ENCODE data around the gene PGS1.

The PGS1 gene

GRCh38 chr17:78434455-78435329 lies 56.2 kb downstream of the PGS1 start:
- Histone ChIP-seq H3K9me3 (ENCODE audit: control insufficient read depth in 1 of 2, low read length in 2 of 2) (no peaks in the 10 kb centered on the region), H3K27me3 (ENCODE audit: low read depth, low read length) (no peaks in the 10 kb centered on the region), H3K36me3 (ENCODE audit: control insufficient read depth in 1 of 2, insufficient read depth in 2 of 2, low read length in 2 of 2) (peaks cover 0 to 2% of the 10 kb centered on the region in 2 donors), H3K4me3 (ENCODE audit: low read depth in 1 of 2, low read length in 2 of 2) (no peak overlapping the region), H3K4me1 (ENCODE audit: control insufficient read depth in 1 of 2, insufficient read depth in 2 of 2, low read length in 2 of 2) (peaks cover 0 to 5% of the 10 kb centered on the region in 2 donors), H3K27ac (ENCODE audit: low read length) (no peak overlapping the region)

DNA sequence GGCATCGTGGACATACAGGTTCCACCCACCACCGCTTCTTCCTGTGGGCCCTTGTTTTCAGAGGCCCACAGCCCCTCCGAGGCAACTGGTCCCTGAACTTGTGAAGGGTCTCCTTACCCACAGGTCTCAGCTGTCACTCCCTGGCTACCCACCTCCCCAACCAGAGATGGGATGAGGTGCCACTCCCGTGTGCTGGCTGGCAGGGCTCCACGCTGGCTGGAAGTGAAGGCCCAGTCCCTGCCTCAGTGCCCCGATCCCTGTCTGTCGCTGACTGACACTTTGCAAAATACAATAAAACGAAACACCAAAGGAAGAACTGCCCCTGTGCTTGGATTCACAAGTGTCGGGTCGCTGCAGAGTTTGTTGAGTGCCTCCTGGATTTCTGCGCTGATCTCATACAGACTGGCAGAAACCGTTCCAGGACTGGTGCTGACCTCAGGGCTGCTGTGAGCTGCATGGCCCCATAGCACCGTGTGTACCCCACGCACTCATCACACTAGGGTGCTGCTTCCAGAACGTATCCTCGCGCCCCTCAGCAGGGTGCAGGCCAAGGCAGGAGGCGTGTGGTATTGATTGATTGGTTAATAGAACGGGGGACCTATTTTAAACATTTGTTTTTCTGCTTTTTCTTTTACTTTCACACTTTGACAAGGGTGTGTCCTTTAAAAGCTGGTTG lies 57.0 kb downstream of the PGS1 start:
- Histone ChIP-seq H3K27me3 (ENCODE audit: low read depth, low read length) (no peaks in the 10 kb centered on the region), H3K27ac (ENCODE audit: low read length) (no peak overlapping the region)

GRCh38 chr17:78437508-78438169 lies 59.2 kb downstream of the PGS1 start:
- no peaks in the 10 kb centered on the region for H3K9me3 ChIP-seq (ENCODE audit: control insufficient read depth in 1 of 2, low read length in 2 of 2)
- H3K4me3 ChIP-seq (ENCODE audit: low read depth in 1 of 2, low read length in 2 of 2), result no peak overlapping the region
- no peaks in the 10 kb centered on the region for H3K36me3 ChIP-seq (ENCODE audit: control insufficient read depth in 1 of 2, insufficient read depth in 2 of 2, low read length in 2 of 2)
- H3K4me1 ChIP-seq (ENCODE audit: control insufficient read depth in 1 of 2, insufficient read depth in 2 of 2, low read length in 2 of 2), result peaks cover 0 to 2% of the 10 kb centered on the region in 2 donors
- H3K27ac ChIP-seq (ENCODE audit: low read length), result no peak overlapping the region
- H3K27me3 ChIP-seq (ENCODE audit: low read depth, low read length), result no peaks in the 10 kb centered on the region

More for the DNA sequence above, 57.0 kb downstream of the PGS1 start:
- Histone ChIP-seq H3K4me3 (ENCODE audit: low read depth in 1 of 2, low read length in 2 of 2) (no peak overlapping the region), H3K4me1 (ENCODE audit: control insufficient read depth in 1 of 2, insufficient read depth in 2 of 2, low read length in 2 of 2) (peaks cover 0 to 5% of the 10 kb centered on the region in 2 donors), H3K36me3 (ENCODE audit: control insufficient read depth in 1 of 2, insufficient read depth in 2 of 2, low read length in 2 of 2) (no peaks in the 10 kb centered on the region), H3K9me3 (ENCODE audit: control insufficient read depth in 1 of 2, low read length in 2 of 2) (no peaks in the 10 kb centered on the region)

GRCh38 chr17:78438271-78438691 lies 59.8 kb downstream of the PGS1 start:
- no peaks in the 10 kb centered on the region for H3K36me3 ChIP-seq (ENCODE audit: control insufficient read depth in 1 of 2, insufficient read depth in 2 of 2, low read length in 2 of 2)
- H3K27me3 ChIP-seq (ENCODE audit: low read depth, low read length), result no peaks in the 10 kb centered on the region
- no peaks in the 10 kb centered on the region for H3K9me3 ChIP-seq (ENCODE audit: control insufficient read depth in 1 of 2, low read length in 2 of 2)
- H3K27ac ChIP-seq (ENCODE audit: low read length), result no peak overlapping the region
- no peak overlapping the region for H3K4me3 ChIP-seq (ENCODE audit: low read depth in 1 of 2, low read length in 2 of 2)
- H3K4me1 ChIP-seq (ENCODE audit: control insufficient read depth in 1 of 2, insufficient read depth in 2 of 2, low read length in 2 of 2), result peaks cover 0 to 2% of the 10 kb centered on the region in 2 donors

GRCh38 chr17:78438694-78439325 lies 60.4 kb downstream of the PGS1 start:
- no peak overlapping the region for H3K4me3 ChIP-seq (ENCODE audit: low read depth in 1 of 2, low read length in 2 of 2)
- H3K9me3 ChIP-seq (ENCODE audit: control insufficient read depth in 1 of 2, low read length in 2 of 2), result no peaks in the 10 kb centered on the region
- no peaks in the 10 kb centered on the region for H3K27me3 ChIP-seq (ENCODE audit: low read depth, low read length)
- H3K4me1 ChIP-seq (ENCODE audit: control insufficient read depth in 1 of 2, insufficient read depth in 2 of 2, low read length in 2 of 2), result peaks cover 0 to 2% of the 10 kb centered on the region in 2 donors
- no peaks in the 10 kb centered on the region for H3K36me3 ChIP-seq (ENCODE audit: control insufficient read depth in 1 of 2, insufficient read depth in 2 of 2, low read length in 2 of 2)
- no peak overlapping the region for H3K27ac ChIP-seq (ENCODE audit: low read length)

DNA sequence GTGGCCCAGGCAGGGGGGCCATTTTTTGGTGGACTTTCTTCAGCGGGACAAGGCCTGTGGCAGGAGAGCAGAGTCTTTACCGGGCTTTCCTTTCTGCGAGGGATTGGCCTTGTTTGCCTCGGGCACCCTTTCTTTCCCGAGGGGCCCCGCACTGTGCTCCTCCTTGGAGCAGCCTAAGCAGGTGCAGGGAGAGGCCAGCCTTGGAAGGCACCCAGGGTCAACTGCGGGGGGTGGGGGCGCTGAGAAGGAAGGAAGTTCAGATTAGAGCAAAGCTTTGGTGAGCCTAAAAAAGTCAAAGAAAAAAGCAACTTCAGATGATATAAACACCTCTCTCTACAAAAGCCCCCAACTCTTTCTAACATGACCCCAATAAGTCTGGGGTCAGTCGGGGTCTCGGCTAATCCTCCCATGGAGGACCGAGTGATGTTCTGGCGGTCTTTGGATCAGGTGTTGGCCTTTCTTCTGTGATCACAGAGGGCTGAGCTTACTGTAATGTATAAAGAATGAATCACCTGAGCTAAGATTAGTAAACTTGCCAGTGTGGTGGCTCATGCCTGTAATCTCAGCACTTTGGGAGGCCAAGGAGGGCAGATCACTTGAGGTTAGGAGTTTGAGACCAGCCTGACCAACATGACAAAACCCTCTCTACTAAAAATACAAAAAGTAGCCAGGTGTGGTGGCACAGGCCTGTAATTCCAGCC lies 63.0 kb downstream of the PGS1 start:
- Histone ChIP-seq H3K27me3 (ENCODE audit: low read depth, low read length) (no peaks in the 10 kb centered on the region), H3K27ac (ENCODE audit: low read length) (no peak overlapping the region), H3K4me3 (ENCODE audit: low read depth in 1 of 2, low read length in 2 of 2) (no peak overlapping the region), H3K9me3 (ENCODE audit: control insufficient read depth in 1 of 2, low read length in 2 of 2) (no peaks in the 10 kb centered on the region), H3K4me1 (ENCODE audit: control insufficient read depth in 1 of 2, insufficient read depth in 2 of 2, low read length in 2 of 2) (peaks cover 0 to 2% of the 10 kb centered on the region in 2 donors), H3K36me3 (ENCODE audit: control insufficient read depth in 1 of 2, insufficient read depth in 2 of 2, low read length in 2 of 2) (no peaks in the 10 kb centered on the region)

DNA sequence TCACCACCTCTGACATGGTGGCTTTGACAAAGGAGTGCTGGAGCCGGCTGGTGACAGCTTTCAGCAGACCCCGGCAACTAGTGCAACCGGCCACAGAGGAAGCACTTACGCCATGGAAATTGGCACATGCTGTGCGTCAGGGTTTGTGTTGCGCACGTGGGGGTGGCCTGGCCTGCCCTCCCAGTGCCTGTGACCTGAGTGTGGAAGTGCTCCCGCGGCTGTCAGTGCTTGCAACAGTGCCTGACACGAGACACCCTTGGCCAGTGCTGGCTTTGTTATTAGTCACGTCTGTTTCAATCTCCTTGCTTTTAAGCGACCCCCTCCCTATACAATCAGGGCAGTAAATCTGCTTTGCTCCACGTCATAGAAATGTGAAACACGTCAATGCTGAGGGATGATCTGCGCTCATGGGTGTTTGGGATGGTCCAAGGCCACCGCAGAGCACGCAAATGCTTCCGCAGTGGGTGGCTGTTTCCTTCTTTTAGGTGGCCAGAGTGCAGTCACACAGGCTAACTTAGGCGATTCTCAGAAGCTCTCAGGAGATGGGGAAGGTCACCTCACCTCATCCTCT lies 64.3 kb downstream of the PGS1 start:
- Histone ChIP-seq H3K27me3 (ENCODE audit: low read depth, low read length) (no peaks in the 10 kb centered on the region), H3K4me3 (ENCODE audit: low read depth in 1 of 2, low read length in 2 of 2) (no peak overlapping the region), H3K9me3 (ENCODE audit: control insufficient read depth in 1 of 2, low read length in 2 of 2) (no peaks in the 10 kb centered on the region), H3K36me3 (ENCODE audit: control insufficient read depth in 1 of 2, insufficient read depth in 2 of 2, low read length in 2 of 2) (no peaks in the 10 kb centered on the region), H3K27ac (ENCODE audit: low read length) (no peak overlapping the region), H3K4me1 (ENCODE audit: control insufficient read depth in 1 of 2, insufficient read depth in 2 of 2, low read length in 2 of 2) (peaks cover 0 to 2% of the 10 kb centered on the region in 2 donors)

DNA sequence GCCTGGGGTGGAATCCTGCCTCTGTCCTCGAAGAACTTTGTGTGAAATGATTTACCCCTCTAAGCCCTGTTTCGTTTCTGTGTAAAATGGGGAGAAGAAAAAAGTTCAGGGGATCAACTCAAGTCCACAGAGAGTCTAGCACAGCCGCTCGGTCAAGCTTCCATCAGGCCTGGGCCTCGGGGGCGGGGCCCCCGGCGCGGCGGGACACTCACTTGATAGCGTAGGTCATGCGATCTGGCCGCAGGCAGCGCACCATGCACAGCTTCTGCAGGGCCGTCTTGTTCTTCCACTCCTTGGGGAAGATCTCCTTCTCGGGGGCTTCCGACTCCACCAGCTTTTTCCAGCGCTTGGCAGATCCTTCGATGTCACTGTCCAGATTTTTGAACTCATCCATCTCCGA lies 65.9 kb downstream of the PGS1 start:
- Histone ChIP-seq H3K4me3 (ENCODE audit: low read depth in 1 of 2, low read length in 2 of 2) (no peak overlapping the region), H3K27ac (ENCODE audit: low read length) (no peak overlapping the region), H3K9me3 (ENCODE audit: control insufficient read depth in 1 of 2, low read length in 2 of 2) (no peaks in the 10 kb centered on the region), H3K4me1 (ENCODE audit: control insufficient read depth in 1 of 2, insufficient read depth in 2 of 2, low read length in 2 of 2) (peaks cover 0 to 2% of the 10 kb centered on the region in 2 donors), H3K27me3 (ENCODE audit: low read depth, low read length) (no peaks in the 10 kb centered on the region), H3K36me3 (ENCODE audit: control insufficient read depth in 1 of 2, insufficient read depth in 2 of 2, low read length in 2 of 2) (no peaks in the 10 kb centered on the region)

- Histone ChIP-seq H3K9me3 (ENCODE audit: control insufficient read depth in 1 of 2, low read length in 2 of 2) (no peaks in the 10 kb centered on the region), H3K4me3 (ENCODE audit: low read depth in 1 of 2, low read length in 2 of 2) (no peak overlapping the region), H3K27me3 (ENCODE audit: low read depth, low read length) (no peaks in the 10 kb centered on the region), H3K4me1 (ENCODE audit: control insufficient read depth in 1 of 2, insufficient read depth in 2 of 2, low read length in 2 of 2) (no peaks in the 10 kb centered on the region), H3K27ac (ENCODE audit: low read length) (no peak overlapping the region), H3K36me3 (ENCODE audit: control insufficient read depth in 1 of 2, insufficient read depth in 2 of 2, low read length in 2 of 2) (no peaks in the 10 kb centered on the region)
Measured at GRCh38 chr17:78446833-78447232, 68.4 kb downstream of the PGS1 start.

- Histone ChIP-seq H3K4me3 (ENCODE audit: low read depth in 1 of 2, low read length in 2 of 2) (no peak overlapping the region), H3K4me1 (ENCODE audit: control insufficient read depth in 1 of 2, insufficient read depth in 2 of 2, low read length in 2 of 2) (no peaks in the 10 kb centered on the region), H3K27me3 (ENCODE audit: low read depth, low read length) (no peaks in the 10 kb centered on the region), H3K36me3 (ENCODE audit: control insufficient read depth in 1 of 2, insufficient read depth in 2 of 2, low read length in 2 of 2) (no peaks in the 10 kb centered on the region), H3K9me3 (ENCODE audit: control insufficient read depth in 1 of 2, low read length in 2 of 2) (no peaks in the 10 kb centered on the region), H3K27ac (ENCODE audit: low read length) (no peak overlapping the region)
Measured at GRCh38 chr17:78448356-78448993, 70.0 kb downstream of the PGS1 start.
